GM18520 (cell line): ENCODE data around the gene NFIA.

ENCODE experiments used
- ATAC-seq: cut with Tn5 transposase; IDR thresholded peaks from one replicate; pipeline ENCODE4 v1.9.1; 2021; ENCODE audit not compliant: unreplicated experiment

Gene NFIA

DNA sequence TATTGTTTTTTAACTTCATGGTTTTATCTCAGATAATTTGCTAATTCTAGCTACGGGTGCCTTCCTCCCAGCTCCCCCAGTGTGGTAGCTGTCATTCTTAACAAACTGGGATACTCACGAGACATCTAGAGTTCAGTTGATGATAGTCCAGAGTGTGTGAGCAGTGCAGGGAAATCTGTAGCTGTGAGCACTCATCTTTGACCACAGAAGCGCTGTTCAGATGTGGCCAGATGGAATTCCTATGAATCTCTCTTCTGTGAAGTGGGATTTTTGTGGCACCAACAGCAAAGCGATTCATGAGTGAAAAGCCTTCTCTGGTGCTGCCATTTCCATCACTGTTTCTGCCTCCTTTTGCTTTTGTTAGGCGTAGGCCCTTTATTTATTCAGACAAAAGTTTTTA lies 125.1 kb downstream of the NFIA start:
- ATAC-seq = no peak

DNA sequence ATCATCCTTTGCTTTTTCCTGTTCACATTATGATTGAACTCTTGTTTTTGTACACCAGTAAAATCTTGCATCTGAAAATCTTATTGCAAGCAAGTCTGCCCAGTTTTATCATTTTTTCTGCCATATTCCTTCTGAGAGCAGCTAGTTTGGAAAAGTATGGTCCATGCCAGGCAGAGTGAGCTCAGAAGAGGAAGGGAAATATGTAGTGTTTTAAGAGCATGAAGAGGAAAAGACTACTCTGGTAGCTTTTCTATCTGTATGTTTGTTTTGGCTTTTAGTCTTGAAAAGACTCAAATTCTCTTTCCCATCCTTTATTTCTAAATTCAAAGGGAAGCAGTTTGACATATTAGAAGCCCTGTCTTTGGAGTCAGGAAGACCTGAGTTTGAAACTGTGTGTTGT lies 125.8 kb downstream of the NFIA start:
- ATAC-seq = no peak

DNA sequence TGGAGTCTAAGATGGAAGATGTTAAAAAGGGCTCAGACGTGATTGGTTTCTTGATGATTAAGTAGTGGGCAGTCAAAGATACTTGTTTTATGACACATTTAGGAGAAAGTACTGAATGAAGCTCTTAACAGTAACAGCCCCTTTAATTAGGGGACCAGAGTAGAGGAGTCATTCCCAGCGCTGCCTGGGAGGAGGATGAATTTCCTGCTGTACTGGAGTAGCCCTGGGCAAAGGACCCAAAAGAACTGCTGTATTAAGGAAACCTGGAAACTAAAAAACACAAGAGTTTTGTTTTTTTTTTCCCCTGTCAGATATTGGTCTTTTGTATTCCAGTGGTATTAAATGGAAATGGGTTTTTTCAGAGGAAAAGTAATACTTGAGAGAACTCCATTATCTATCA lies 126.5 kb downstream of the NFIA start:
- no peak for ATAC-seq

DNA sequence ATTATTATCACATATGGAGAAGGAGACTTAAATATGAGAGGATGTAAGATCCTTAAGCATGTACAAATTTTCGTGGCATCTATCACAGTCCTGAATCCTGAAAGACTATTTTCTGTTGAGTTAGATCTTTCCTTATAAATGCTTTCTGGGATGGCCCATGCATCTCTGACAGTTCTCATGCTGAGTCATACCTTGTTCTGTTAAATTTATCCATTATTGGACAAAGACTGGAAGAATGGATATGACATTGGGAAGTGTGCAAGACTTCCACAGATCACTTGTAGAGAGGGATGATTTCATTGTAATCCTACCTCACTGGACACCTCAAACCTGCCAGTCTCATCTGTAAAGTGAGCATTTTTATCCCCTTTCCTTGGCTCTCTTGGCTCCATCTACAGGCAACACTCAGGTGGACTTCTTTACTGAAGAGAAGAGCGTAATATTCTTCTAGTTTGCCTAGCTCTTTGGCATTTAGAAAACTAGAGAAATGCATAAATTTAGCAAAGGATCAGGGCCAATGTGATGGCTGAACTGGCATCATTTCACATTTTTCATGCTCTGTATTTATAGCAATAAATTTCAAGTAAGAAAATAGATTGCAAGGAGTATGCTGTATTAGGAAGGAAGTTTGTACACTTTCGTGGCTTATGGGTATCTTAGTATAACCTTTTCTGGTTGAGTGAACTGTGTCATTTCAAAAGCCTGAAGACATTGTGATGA lies 128.2 kb downstream of the NFIA start:
- no peak for ATAC-seq

DNA sequence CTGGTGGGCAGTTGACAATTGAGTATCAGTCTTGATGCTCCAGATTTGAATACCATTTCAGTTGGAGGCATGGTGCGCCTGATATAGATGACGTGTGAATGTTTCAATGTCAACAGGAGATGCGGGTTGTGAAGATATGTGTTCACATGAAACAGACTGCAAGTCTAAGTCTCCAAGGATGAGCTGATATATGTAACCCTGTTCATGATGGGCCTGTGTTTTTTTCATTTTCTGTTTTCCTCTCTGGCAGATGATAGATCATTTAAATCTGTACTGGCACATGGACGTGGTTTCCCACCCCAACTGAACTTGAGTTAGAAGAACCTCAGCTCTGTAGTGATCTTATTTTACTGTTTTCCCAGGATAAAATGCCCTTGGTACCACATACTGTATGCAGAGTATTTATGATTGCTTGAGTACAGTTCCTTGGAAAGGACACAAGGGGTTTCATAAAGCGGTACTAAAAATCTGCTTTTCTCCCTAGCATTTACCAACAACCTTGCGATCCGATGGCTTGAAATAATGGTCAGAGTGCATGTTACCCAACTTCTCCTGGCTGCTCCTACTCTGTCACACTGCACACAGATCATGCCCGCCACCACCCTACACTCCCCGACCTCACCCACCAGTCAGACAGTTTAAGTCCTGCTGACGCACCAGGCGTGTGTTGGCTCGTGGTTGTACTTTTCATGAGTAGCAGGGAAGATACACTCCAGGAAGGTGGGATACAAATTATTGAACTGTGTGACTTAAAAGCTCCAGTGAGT lies 131.1 kb downstream of the NFIA start:
- no peak for ATAC-seq

DNA sequence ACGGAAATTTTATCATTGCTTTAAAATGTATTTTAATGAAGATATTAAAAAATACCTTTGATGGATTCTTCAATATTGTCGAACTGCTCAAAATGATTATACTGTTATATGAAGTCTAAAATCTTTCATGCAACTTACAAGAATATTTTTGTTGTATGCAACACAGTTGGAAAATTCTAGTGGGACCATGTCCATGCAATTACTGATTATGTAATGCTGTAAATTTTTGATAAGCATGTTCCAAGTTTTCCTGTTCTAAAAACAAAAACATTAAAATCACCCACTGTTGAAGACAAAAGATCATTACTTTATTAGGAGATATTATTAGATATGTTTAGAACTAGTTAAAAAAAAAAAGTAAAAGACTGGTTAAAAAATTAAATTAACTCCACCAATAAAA lies 132.8 kb downstream of the NFIA start:
- ATAC-seq = no peak

DNA sequence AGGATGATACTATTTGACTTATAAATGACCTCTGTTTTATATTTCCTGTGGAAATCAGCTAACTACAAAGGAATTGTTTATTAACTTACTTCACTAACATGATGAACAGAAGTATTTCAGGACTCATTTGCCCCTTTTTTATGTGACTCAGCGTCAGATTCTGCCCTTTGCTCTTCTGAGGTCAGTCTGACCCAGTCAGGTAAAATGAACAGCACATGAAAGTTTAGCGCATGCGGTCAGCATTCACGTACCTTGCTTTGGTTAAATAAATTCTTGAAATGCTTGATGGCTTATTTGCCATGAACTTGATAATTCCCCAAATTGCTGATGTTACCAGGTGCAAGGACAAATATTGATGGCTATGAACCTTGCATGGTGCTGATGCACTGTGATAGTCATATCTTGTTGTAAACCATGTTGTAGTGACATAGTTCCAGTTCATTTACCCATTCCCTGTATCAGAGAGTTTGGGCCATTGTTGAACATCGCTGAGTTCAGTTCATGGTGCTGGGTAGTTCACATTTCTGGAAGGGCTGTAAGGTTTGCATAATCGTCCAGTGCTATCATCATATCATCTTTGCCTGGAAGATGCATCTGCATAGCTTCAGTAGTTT lies 133.4 kb downstream of the NFIA start:
- ATAC-seq = no peak

DNA sequence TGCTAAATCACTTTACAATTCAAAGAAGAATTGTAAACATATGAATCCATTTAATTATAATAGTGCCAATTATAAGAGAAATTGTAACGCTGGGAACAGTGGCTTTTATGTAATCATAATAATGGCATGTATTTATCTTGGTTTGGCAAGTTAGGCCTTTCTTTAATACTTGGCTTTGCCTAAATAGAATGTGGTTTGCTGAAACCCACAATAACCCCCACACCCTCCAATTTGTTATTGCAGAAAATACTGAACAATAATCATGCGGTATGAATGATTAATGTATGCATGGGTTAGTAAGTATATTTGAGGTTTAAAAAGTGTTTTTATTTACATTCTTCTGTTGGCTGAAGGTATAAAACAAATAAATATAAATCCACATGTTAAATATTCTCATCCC lies 138.2 kb downstream of the NFIA start:
- no peak for ATAC-seq

DNA sequence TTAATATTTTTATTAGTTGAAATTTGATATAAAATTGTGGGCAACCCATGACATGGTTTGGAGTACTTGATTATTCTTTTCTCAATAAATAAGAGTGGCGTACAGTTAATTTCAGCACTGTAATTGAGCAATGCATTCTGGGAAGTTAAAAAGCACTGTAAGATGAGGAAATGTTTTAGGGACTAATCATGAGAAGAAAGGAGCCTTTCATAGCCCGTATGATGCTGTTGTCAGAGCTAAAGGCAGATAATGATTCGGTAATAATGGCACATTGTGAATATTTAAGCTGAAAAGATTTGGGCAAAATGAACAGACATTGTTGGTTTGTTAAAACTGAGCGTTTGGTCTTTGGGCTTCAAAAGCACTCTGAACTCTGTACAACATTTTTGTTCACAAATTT lies 139.3 kb downstream of the NFIA start:
- no peak for ATAC-seq

DNA sequence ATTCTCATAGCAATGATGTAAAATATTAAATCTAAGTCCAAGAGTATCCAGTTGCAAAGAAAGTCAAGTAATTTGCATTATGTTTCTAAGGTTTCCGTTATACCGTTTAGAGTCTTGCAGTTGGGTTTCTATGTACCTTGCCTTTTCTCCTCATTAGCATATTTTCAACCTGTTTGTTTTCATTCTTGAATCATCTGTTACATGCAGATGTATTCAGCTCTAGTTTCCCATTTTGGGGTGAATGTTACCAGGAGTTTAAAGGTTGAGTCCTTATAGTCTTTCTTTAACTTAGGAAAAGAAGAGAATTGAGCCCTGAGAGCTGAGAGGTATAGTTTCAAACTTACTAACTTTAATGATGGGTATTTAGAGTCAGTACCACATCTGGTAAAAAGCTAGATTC lies 139.9 kb downstream of the NFIA start:
- no peak for ATAC-seq

DNA sequence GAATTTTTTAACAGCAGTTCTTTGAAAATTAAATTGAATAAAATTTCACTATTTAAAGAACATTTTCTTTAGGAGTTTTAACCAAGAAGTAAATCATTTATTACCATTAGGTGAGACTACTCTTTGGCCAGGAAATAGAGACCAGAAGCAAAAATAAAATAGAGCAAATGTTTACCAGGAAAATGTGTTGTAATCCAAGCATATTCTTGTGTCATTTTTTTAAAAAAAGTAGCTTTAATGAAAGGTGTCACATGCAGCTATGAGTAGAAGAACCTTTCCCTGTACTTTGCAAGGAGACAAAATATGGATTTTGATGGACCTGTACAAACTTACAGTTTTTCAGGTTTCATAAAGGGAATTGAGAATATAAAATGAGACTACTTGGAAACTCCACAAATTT lies 140.8 kb downstream of the NFIA start:
- ATAC-seq = no peak

DNA sequence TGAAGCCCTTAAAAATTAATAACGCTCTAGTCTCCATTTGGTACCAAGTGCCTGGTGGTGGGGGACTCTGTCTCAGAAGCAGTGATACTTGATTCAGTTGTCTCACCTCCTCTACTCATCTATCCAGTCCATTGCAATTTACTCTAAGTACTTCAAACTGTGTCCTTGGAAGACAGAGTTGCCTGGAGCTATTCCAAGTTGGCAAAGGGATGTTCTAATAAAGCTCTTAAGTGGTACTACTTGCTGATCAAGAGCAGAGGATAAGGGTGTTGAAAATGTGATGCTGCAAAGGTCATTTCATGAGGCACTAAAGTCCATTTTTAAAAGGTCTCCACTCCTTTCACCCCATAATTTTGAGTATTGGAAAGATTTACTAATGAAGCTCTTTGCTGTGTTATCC lies 142.2 kb downstream of the NFIA start:
- ATAC-seq = no peak

DNA sequence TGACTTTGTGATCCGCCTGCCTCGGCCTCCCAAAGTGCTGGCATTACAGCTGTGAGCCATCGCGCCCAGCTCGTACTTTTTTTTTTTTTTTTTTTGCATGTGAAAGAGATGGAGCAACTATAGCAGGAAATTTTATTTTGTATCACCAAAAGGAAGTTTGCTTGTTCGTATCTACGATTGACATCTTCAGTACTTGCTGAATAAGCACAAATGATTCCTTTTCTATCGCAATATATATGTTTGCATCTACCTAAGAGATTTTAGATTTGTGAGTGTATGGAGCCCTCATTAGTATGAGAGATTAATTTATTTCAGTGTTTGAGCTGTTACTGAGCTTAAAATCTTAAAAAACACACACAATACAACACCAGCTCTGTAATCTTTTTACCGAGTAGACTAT lies 143.1 kb downstream of the NFIA start:
- ATAC-seq = no peak

DNA sequence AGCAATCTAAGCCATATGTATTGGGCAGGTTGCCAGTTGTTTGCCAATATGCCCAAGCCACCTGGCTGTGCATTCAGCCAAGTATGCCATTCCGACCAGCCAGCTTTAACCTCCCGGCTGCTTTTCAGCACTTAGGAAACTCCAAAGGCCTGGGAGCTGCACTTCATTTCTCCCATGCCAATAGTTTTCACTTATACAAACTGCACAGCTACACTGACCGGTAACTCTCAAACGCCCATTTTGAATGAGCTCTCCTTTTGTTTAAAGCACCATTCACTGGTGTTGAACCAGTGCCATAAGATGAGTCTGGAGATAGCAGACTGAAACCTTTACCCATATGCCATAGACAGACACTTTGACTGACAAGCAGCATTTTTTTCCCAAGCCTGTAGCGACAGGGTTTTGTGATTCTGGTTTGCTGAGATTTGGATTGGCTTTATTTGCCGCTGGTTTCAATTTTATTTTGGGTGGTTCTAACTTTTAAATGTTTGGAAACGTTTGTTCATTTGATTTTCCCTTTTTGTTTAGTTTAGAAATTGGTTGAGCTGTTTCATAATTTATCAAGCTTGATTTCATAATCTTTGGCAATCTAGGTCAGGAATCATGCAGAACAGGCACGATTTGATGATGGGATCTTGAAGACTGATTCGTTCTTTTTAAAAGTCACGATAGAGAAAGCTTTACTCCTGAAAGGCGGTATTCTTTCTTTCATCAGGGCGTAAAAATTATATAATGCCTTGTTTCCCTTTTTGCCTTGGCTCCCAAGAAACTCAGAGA lies 144.6 kb downstream of the NFIA start:
- ATAC-seq = no peak

DNA sequence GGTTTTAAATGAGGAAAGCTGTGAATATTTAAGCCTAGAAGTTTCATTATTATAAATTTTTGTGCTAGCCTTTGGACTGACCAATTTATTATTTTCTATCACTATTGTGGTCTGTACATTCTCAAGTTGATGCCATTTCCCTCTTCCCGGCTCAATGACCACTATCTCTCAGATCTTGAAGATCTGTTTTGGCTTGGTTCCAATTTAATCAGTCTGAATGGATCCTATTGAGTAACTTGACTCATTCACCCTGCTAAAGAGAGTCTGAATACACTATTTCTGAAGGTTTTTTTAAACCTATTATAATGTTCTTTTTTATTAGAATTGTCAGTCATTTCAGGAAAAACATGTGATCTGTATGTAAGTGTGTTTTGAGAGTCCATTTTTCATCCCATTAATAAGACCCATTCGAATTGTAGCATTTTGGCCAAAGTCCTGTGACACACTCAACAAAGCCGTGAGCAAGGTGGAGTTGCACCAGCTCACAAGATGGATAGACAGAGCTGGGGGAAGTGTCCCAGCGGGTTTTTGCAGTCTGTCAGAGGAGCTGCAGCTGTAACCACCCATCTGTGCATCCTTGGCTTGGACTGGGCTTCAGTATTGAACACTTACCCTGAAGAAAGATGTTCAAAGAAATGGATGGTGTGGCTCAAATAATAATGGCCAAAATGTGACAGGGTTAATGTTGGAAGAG lies 145.6 kb downstream of the NFIA start:
- no peak for ATAC-seq

DNA sequence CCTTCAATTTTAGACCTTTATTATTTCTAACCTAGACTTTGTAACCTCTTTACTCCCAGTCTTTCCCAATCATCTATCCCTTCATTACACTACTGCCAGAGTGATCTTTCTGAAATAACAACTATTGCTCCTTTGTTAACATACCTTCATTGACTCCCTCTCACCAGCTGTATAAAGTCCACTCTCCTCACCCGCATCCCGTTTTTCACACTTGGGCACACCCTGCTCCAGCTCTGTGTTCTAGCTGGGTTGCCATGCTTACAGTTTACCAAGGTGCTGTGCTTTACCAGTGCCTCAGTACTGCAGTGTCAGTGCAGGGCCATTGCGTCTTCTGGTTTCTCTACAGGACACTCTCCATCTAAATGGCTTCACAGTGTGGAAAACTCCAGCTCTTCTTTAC lies 148.2 kb downstream of the NFIA start:
- ATAC-seq = no peak

DNA sequence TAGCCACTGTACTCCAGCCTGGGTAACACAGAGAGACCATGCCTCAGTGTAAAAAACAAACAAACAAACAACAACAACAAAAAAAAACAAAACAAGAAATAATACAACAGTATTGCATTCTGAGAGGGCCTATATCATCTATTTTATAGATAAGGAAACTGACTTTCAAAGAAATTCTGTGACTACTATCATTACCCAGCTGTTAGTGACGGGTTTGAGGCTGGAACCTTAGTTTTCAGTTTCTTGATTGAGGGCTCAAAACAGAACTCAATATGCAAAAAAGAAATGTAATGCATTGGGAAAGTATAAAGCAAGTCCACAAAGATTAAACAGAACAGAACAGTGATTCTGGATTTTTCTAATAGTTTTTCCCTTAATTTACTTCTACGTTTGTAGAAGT lies 149.4 kb downstream of the NFIA start:
- no peak for ATAC-seq

DNA sequence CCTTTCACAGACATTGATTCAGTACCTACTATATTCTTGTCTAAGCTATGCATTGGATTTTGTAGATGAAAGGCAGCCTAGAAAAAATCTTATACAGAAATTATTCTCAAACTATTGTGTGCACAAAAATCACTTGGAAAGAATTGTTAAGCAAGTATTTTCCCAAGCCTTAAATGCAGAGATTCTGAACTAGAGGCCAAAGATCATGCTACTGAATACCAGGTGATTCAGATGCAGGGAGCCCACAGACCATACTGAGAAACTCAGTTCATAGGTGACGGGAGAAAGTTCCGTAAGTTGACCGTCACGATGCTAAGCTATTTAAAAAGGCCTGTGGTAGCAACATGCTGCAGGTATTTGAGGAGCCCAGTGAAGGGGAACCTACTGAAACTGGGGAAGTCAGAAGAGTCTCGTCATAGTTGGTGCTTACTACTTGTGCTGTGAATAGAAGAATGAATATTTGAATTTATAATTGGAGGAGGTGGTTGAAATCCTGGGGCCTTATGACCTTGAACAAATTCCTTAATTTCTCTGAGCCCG lies 150.8 kb downstream of the NFIA start:
- ATAC-seq = no peak

DNA sequence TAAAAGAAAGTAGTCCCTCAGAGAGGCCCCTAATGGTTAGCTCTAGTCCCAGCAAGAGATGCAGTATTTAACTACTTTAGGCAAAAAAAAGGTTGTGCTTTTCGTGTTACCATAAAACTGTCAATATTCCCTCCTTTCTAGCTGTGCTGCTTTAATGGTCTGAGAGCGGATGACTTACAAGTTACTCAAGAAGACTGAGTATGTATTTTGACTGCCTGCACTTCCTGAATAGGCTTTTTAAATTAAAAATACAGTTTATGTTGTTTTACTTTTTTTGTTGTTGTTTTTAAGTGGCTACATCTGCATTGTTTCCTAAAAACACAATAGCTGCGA lies 152.2 kb downstream of the NFIA start:
- ATAC-seq = no peak

DNA sequence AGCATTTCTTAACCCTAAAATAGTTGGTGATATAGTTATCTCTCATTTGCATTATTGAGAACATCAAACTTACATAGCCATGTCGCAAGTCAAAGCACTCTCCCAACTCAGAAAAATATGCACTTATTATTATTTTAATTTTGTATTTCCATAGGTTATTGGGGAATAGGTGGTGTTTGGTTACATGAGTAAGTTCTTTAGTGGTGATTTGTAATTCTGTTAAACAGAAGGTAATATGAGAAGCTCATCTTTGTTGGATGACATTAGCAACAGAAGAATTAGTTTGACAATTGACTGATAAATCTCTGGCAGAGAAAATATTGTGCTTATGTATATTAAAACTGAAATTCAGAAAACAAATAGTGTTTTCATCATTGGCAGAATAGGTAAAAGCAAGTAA lies 154.8 kb downstream of the NFIA start:
- no peak for ATAC-seq
